NCI-H187 treated with DMSO at 0.1 percent for 48 hours (cell line): ENCODE measurements around the gene PAX2.

Experiments
- DNase-seq: peaks from one replicate; lab custom pipeline; 2025; lab: John Stamatoyannopoulos, UW

PAX2 gene

GRCh38 chr10:100791369-100792058, 46.1 kb downstream of the PAX2 start:
- DNase-seq = no peak

DNA sequence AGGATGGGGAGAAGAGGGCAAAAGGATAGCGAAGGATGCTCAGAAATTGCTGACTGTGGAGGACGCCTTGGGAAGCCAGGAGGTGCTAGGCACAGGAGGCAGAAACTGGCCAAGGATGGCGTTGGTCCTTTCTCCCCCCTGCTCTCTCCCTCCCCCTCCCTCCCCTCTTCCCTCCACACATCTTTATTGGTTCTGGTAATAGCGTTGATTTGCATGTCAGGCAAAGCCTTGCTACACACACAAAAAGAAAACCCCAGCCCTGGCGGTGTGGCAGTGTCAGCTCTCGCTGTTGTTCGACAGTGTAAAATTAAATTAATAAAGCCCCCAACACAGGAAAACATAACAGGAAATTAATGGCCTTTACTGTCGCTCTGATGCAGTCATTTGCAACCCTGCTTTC, 47.2 kb downstream of the PAX2 start:
- DNase-seq = no peak

DNA sequence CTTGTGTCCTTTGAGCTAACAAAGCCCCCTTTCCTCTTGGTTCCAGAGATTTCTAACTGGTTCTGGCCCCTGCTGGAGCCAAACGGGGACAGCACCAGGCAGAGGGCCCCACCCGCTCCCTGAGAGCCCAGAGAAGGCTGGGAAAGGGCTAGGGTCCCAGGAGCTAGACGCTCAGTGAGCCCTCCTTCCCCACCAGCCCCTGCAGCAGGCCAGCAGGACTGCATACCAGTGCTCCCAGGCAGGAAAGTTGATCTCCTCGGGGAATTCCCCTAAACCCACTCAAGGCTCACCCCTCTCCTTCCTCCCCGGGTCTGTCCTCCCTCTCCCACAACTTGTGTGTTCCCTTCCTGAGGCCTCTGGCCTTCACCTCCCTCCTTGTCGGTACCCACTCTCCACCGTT, 47.7 kb downstream of the PAX2 start:
- no peak for DNase-seq

DNA sequence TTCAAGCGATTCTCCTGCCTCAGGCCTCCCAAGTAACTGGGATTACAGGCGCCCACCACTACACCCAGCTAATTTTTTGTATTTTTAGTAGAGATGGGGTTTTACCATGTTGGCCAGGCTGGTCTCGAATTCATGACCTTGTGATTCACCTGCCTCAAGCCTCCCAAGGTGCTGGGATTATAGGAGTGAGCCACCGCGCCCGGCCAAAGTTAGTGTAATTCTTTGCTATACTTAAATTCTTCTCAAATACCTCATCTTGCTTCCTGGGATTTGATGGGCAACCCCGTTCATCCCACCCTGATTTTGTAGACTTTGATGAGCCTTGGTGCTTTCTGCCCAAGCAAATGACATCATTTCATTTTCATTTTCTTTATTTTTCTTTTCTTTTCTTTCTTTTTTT, 54.5 kb downstream of the PAX2 start:
- DNase-seq = no peak

- DNase-seq = no peak
These were observed 55.5 kb downstream of the PAX2 start for GRCh38 chr10:100800931-100801330.

DNA sequence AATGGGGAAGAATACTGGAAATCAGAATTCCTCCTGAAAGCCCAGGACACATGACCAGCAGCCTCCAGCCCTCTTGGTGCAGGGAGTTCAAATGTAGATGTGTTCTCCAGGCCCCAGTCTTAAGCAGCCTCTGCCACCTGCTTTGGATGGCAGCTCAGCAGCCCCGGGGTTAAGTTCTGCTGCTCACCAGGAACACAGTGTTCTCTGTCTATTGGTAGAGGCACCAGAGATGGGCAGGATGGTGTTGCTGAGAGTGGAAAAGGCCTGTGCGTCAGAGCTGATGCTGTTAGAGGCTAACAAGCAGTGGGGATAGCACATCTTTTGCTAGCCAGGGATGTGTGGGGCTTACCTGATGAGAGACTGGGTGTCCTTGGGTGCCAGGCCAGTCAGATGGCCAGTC, 56.8 kb downstream of the PAX2 start:
- no peak for DNase-seq

DNA sequence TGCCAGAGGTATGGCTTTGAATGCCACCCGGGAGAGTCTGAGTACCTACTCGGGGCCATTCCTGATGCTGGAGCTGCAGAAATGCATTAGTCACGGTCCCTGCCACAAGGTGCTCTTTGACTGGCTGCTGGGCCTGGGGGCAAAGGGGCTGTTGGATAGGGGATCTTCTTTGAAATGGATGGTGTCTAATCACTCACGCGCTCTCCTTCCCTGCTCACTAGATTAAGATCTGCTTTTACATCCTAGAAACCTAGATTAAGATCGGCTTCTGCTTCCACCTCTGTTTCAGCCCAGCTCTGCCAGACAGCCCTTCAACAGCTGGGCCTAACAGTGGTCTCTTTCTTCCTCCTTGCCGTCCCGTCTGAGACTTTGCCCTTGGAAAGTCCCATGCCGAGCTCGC, 57.2 kb downstream of the PAX2 start:
- no peak for DNase-seq

- DNase-seq = no peak
These were observed 58.1 kb downstream of the PAX2 start for GRCh38 chr10:100803492-100803891.

DNA sequence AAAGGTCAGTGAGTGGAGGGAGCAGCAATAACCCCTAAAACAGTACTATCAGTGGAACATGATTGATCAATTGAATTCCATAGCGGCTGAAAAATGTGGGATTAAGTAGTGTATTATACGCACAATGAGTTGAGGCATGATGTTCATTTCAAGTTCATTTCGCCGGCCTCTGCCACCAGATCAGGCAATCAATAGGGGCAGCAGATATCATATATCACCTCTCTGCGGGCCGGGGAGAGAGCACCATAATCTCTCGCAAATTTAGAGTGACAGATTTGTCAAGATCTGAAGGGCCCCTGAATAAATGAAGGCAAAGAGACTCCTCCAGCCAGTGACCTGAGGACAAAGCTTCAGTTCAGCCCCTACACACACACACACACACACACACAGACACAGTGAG, 58.5 kb downstream of the PAX2 start:
- no peak for DNase-seq

- DNase-seq = no peak
These were observed 60.4 kb downstream of the PAX2 start for GRCh38 chr10:100805543-100806355.

DNA sequence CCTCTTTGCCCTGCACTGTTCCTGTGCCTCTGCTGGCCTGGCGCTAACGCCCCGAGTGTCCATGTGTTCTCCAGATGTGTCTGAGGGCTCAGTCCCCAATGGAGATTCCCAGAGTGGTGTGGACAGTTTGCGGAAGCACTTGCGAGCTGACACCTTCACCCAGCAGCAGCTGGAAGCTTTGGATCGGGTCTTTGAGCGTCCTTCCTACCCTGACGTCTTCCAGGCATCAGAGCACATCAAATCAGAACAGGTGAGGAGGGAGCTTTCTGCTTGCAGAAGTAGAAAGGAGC, 60.9 kb downstream of the PAX2 start:
- no peak for DNase-seq

GRCh38 chr10:100807241-100807951, 62.0 kb downstream of the PAX2 start:
- DNase-seq = no peak

DNA sequence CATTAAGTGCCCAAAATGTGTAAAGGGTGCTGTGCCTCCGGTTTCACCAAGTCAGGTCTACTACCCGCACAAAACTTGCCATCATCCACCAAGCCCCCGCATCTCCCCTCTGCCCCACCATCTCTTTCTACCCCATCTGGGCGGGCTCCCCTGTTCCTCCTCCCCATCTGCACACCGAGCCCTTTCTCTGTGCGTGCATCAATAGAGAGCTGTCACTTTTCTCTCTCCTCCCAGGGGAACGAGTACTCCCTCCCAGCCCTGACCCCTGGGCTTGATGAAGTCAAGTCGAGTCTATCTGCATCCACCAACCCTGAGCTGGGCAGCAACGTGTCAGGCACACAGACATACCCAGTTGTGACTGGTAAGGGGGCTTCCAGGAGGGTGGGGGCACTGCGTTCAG, 63.5 kb downstream of the PAX2 start:
- DNase-seq = no peak

GRCh38 chr10:100810091-100810834, 64.9 kb downstream of the PAX2 start:
- DNase-seq = no peak

GRCh38 chr10:100810835-100811116, 65.4 kb downstream of the PAX2 start:
- DNase-seq = no peak

DNA sequence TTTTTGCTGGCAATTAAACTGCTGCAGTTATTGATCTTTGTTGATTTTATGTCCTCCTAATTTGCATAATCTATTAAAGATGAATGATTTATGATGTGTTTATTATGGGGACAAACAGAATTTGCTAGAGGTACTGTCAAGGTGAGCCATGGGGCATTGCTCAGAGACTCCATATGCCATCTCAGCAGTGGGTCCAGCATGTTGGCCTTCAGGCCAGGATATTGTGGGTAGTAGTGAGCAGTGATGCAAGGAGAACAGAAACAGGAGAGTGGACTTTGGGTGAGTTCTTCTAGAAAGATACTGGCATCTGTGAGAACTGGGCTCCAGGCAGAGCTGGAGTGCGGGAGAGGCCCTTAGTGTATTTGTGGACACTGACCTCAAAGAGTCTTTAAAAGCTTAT, 65.9 kb downstream of the PAX2 start:
- no peak for DNase-seq

DNA sequence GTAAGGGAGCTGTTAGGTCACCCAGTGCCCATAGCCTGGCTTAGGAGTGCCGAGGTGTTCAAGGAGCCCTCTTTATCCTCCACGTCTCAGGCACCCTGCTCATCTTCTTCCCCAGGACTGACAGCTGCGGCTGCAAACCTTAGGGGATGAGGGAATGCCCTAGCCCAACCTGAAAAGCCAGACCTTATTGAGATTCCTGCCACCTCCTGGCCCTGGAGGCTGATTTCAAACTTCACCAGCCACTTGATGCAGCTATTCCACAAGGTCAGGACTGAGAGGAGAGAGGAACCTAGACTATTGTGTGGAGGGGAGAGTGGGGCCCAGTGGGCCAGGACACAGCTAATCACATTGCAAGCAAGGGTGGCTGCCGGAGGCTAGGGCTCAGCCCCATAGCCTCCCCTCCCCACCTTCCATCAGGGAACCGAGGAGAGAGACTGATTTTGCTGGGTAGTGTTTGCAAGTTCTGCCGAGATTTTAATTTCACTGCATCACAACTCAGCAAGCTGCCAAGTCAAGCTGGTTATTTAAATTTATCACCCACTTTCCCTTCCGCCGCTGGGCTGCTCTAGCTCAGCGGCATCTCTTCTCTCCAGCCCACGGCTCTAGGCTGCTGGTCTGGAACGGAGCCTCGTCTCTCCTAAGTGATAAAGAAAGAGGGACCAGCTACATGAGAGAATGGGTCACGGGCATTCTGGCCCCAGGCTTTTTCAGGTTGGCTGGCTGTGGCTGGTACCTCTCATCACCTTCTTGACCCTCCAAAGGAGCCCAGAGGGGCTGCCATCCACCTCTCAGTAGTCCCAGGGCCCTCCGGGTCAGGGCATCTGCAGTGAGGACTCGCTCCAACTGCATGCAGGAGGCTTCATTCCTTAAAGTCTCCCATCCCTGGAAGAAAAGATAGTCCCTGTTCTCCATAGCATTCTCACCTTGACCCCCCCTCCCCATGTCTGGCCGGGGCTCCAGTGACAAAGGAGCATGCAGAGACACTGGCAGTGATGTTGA, 66.7 kb downstream of the PAX2 start:
- no peak for DNase-seq

DNA sequence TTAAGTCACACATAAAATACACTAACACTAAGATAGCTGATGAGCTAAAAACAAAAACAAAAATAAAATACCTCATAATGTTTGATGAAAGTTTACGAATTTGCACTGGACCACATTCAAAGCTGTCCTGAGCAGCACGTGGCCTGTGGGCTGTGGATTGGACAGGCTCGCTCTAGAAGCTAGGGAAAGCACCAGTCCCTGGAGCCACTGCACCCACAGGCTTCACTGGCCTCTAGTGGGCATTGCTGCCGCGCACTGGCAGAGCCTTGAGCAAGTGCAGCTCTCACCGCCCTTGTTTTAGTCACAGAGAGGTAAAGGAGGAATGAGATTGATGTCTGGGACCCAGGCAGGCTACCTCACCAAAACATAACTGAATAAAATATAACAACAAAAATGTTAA, 67.6 kb downstream of the PAX2 start:
- no peak for DNase-seq

GRCh38 chr10:100814751-100815474, 69.5 kb downstream of the PAX2 start:
- DNase-seq = no peak

GRCh38 chr10:100816671-100817070, 71.3 kb downstream of the PAX2 start:
- no peak for DNase-seq

DNA sequence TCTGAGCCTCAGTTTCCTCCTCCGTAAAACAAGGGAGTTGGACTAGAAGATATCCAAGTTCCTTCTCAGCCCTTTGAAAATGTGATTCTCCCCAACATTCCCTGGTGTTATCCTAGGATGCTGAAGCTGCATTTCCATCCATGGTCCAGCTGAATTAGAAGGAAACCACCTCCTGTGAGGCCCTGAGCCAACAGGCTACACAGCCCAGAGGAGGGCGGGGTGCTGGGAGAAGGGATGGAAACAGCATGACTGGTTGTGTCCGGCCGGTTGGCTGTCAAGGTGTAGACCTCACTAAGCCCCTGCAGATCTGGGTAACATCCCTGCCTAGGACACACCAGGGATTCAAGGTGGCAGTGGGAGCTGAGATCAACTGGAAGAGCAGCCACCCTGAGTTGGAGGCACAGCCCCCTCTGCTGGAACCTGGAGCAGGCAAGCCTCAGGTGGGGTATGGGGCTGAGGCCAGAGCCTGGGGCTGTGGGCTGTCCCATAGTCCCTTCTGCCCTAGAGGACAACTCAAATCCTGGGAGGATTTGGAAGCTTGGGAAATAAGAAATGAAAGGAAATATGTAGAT, 72.0 kb downstream of the PAX2 start:
- DNase-seq = no peak
